H1 (cell line): ENCODE measurements around the gene EPHB1. TPM values are rescaled to one million over a fixed set of nuclear protein-coding genes. Genes with fewer than 3 reads are reported as not detected.

Experiments
- CTCF ChIA-PET: fragments of 300-600 bp; sonication (Branson Sonifier 250); formaldehyde crosslinking; loops from one replicate; lab custom pipeline; 2021; ENCODE audit not compliant: partially characterized antibody; lab: Charles Lee
- POLR2A ChIA-PET: fragments of 300-600 bp; sonication (Branson Sonifier 250); formaldehyde crosslinking; loops from one replicate; lab custom pipeline; 2021; ENCODE audit warnings: inconsistent platforms; ENCODE audit not compliant: partially characterized antibody; lab: Charles Lee
- DNase-seq, 2 experiments: peaks; one replicate each; pipeline versions ENCODE4 v3.0.0 to v3.0.0-alpha.2; 2010 to 2022; ENCODE audit warnings: low spot score in 2 of 2, low read depth in 1 of 2, mixed read lengths in 1 of 2
- FAIRE-seq: peaks from 2 replicates; lab custom pipeline; 2011; peaks lifted over from hg19 to GRCh38; lab: Jason Lieb, UNC
- H2AFZ ChIP-seq: 2 replicates; pipeline ENCODE4 v1.8.1; 2012; ENCODE audit warnings: low read length, inconsistent platforms
- H2AK5ac ChIP-seq: 2 replicates; pipeline ENCODE4 v1.6.1; 2013; ENCODE audit warnings: low read depth, low read length
- H2BK120ac ChIP-seq: replicated peaks from 2 replicates; pipeline ENCODE3; 2013; ENCODE audit warnings: low read depth, low read length, inconsistent platforms
- H2BK12ac ChIP-seq: 2 replicates; pipeline ENCODE4 v1.6.1; 2013; ENCODE audit warnings: low read depth, low read length
- H2BK15ac ChIP-seq: 2 replicates; pipeline ENCODE4 v1.6.1; 2013; ENCODE audit warnings: low read length
- H2BK20ac ChIP-seq: 2 replicates; pipeline ENCODE4 v1.6.1; 2013; ENCODE audit warnings: low read length
- H2BK5ac ChIP-seq: 2 replicates; pipeline ENCODE4 v1.6.1; 2013; ENCODE audit warnings: low read depth, low read length
- H3K14ac ChIP-seq: 2 replicates; pipeline ENCODE4 v1.6.1; 2013; ENCODE audit warnings: inconsistent platforms; ENCODE audit not compliant: insufficient read length
- H3K18ac ChIP-seq: 2 replicates; pipeline ENCODE4 v1.6.1; 2013; ENCODE audit warnings: low read length; ENCODE audit errors: extremely low read depth
- H3K23ac ChIP-seq: 2 replicates; pipeline ENCODE4 v1.6.1; 2013; ENCODE audit warnings: inconsistent platforms; ENCODE audit not compliant: insufficient read length
- H3K23me2 ChIP-seq: 2 replicates; pipeline ENCODE4 v1.6.1; 2013; ENCODE audit warnings: low read depth, low read length
- H3K27ac ChIP-seq: 2 replicates; pipeline ENCODE4 v1.6.1; 2011; ENCODE audit warnings: low read depth, low read length, inconsistent platforms
- H3K27me3 ChIP-seq, 4 experiments: replicated peaks in 1 of 4; 1 replicate in 1 of 4; 2 replicates in 3 of 4; pipeline versions ENCODE4 v1.6.1 to v1.8.1; 2011 to 2013; ENCODE audit warnings: low read length in 3 of 4, mild to moderate bottlenecking in 3 of 4, inconsistent platforms in 2 of 4, mixed read lengths in 2 of 4, moderate library complexity in 1 of 4; ENCODE audit not compliant: control insufficient read depth in 3 of 4, insufficient read depth in 3 of 4; ENCODE audit errors: extremely low read depth in 1 of 4
- H3K36me3 ChIP-seq, 4 experiments: 2 replicates each; pipeline versions ENCODE4 v1.6.1 to v1.8.1; 2011 to 2013; ENCODE audit warnings: mild to moderate bottlenecking in 4 of 4, low read length in 3 of 4, moderate library complexity in 2 of 4, control low read depth in 1 of 4, inconsistent platforms in 1 of 4; ENCODE audit not compliant: insufficient read depth in 4 of 4, control insufficient read depth in 2 of 4
- H3K4ac ChIP-seq: replicated peaks from 2 replicates; pipeline ENCODE3; 2013; ENCODE audit warnings: low read length, low read depth, mixed read lengths, inconsistent platforms; ENCODE audit not compliant: insufficient read length
- H3K4me1 ChIP-seq, 4 experiments: replicated peaks in 1 of 4; 1 replicate in 1 of 4; 2 replicates in 3 of 4; pipeline versions ENCODE4 v1.6.1 to v1.8.1; 2011 to 2013; ENCODE audit warnings: low read length in 3 of 4, inconsistent platforms in 2 of 4, mixed read lengths in 1 of 4; ENCODE audit not compliant: insufficient read depth in 4 of 4, control insufficient read depth in 3 of 4
- H3K4me2 ChIP-seq, 2 experiments: 2 replicates each; pipeline versions ENCODE4 v1.6.1 to v1.8.1; 2011 to 2013; ENCODE audit warnings: low read depth in 2 of 2, low read length in 2 of 2, control low read depth in 1 of 2, inconsistent platforms in 1 of 2, mild to moderate bottlenecking in 1 of 2; ENCODE audit not compliant: insufficient read depth in 1 of 2
- H3K4me3 ChIP-seq, 4 experiments: fragments of 200-600, 300-600 bp in 1 of 4; sonication (generic), shearing (Covaris generic), sonication (Bioruptor Twin) in 1 of 4; 2 replicates each; pipeline versions ENCODE4 v1.5.1 to v1.8.1; 2011 to 2016; ENCODE audit warnings: low read length in 4 of 4, low read depth in 3 of 4, control low read depth in 2 of 4, inconsistent platforms in 2 of 4, mild to moderate bottlenecking in 2 of 4, mixed read lengths in 1 of 4, moderate library complexity in 1 of 4; ENCODE audit not compliant: insufficient read depth in 2 of 4; ENCODE audit errors: extremely low read depth in 1 of 4
- H3K56ac ChIP-seq: replicated peaks from 2 replicates; pipeline ENCODE3; 2013; ENCODE audit warnings: low read depth, mild to moderate bottlenecking, mixed read lengths, low read length, inconsistent platforms; ENCODE audit not compliant: insufficient read length
- H3K79me1 ChIP-seq: 2 replicates; pipeline ENCODE4 v1.6.1; 2013; ENCODE audit warnings: low read depth, low read length, control low read depth
- H3K79me2 ChIP-seq, 2 experiments: 2 replicates each; pipeline versions ENCODE4 v1.6.1 to v1.8.1; 2012 to 2013; ENCODE audit warnings: low read length in 2 of 2, mild to moderate bottlenecking in 2 of 2, inconsistent platforms in 1 of 2; ENCODE audit not compliant: insufficient read depth in 2 of 2, control insufficient read depth in 1 of 2
- H3K9ac ChIP-seq, 4 experiments: replicated peaks in 1 of 4; 1 replicate in 1 of 4; 2 replicates in 3 of 4; pipeline versions ENCODE4 v1.6.1 to v1.8.1; 2011 to 2013; ENCODE audit warnings: low read depth in 3 of 4, low read length in 3 of 4, control low read depth in 2 of 4, mild to moderate bottlenecking in 2 of 4, moderate library complexity in 2 of 4, inconsistent platforms in 1 of 4; ENCODE audit errors: extremely low read depth in 1 of 4
- H3K9me3 ChIP-seq, 2 experiments: 2 replicates each; pipeline versions ENCODE4 v1.6.1 to v1.8.1; 2012 to 2013; ENCODE audit warnings: mild to moderate bottlenecking in 2 of 2, moderate library complexity in 2 of 2, control low read depth in 1 of 2, inconsistent platforms in 1 of 2, low read depth in 1 of 2, low read length in 1 of 2, mixed read lengths in 1 of 2; ENCODE audit not compliant: insufficient read depth in 2 of 2
- H4K20me1 ChIP-seq, 2 experiments: replicated peaks in 1 of 2; 2 replicates each; pipeline versions ENCODE3 to v1.8.1; 2011 to 2013; ENCODE audit warnings: inconsistent platforms in 2 of 2, low read length in 2 of 2, mild to moderate bottlenecking in 1 of 2; ENCODE audit not compliant: insufficient read depth in 2 of 2, control insufficient read depth in 1 of 2
- H4K5ac ChIP-seq: 2 replicates; pipeline ENCODE4 v1.6.1; 2013; ENCODE audit warnings: low read length, low read depth, mixed read lengths, inconsistent platforms; ENCODE audit not compliant: insufficient read length
- H4K8ac ChIP-seq: 2 replicates; pipeline ENCODE4 v1.8.0; 2013; ENCODE audit warnings: mild to moderate bottlenecking, moderate library complexity, low read length, inconsistent platforms; ENCODE audit not compliant: insufficient read depth; ENCODE audit errors: extremely low read depth
- H4K91ac ChIP-seq: replicated peaks from 2 replicates; pipeline ENCODE3; 2013; ENCODE audit warnings: low read length, mixed read lengths, inconsistent platforms; ENCODE audit not compliant: insufficient read length
- ASH2L ChIP-seq: fragments of 200-600, 300-600 bp; sonication (generic); IDR thresholded peaks from one replicate; pipeline ENCODE4 v1.7.1; 2017; ENCODE audit warnings: low read length
- CHD2 ChIP-seq: IDR thresholded peaks from 2 replicates; pipeline ENCODE4 v1.6.1; 2012; ENCODE audit warnings: low read length, improper control_type of control experiment
- KDM1A ChIP-seq: fragments of 200-600, 300-600 bp; sonication (generic); IDR thresholded peaks from 2 replicates; pipeline ENCODE4 v1.7.1; 2016; ENCODE audit warnings: mild to moderate bottlenecking, low read length, borderline replicate concordance
- RAD21 ChIP-seq, 2 experiments: IDR thresholded peaks in 1 of 2; conservative IDR thresholded peaks in 1 of 2; 2 replicates each; pipeline ENCODE4 v1.6.1; 2011; ENCODE audit warnings: low read depth in 2 of 2, low read length in 2 of 2, improper control_type of control experiment in 1 of 2, inconsistent platforms in 1 of 2, mild to moderate bottlenecking in 1 of 2, moderate library complexity in 1 of 2
- RFX5 ChIP-seq: IDR thresholded peaks from 2 replicates; pipeline ENCODE4 v1.6.1; 2011; ENCODE audit warnings: low read depth, low read length, improper control_type of control experiment, borderline replicate concordance
- SIN3A ChIP-seq, 2 experiments: IDR thresholded peaks in 1 of 2; conservative IDR thresholded peaks in 1 of 2; 2 replicates each; pipeline ENCODE4 v1.6.1; 2011 to 2012; ENCODE audit warnings: low read length in 2 of 2, improper control_type of control experiment in 1 of 2, low read depth in 1 of 2, mild to moderate bottlenecking in 1 of 2
- SP1 ChIP-seq: IDR thresholded peaks from 2 replicates; pipeline ENCODE4 v1.6.1; 2011; ENCODE audit warnings: low read depth, low read length
- SP4 ChIP-seq: IDR thresholded peaks from 2 replicates; pipeline ENCODE4 v1.6.1; 2012; ENCODE audit warnings: low read length, inconsistent platforms
- WGBS, 2 experiments: shearing (Covaris generic) in 1 of 2; methylation state at CpG; one replicate each; pipeline versions ENCODE4 v1.1.6 to v1.1.7; 2013 to 2015; ENCODE audit warnings: low lambda C conversion rate in 2 of 2, mixed read lengths in 2 of 2, inconsistent platforms in 1 of 2, low coverage in 1 of 2, missing lambda C conversion rate in 1 of 2; ENCODE audit not compliant: insufficient replicate concordance in 2 of 2, insufficient coverage in 1 of 2, insufficient read length in 1 of 2; ENCODE audit errors: extremely low coverage in 1 of 2, missing lambda C conversion rate in 1 of 2; 5-methylcytosine and 5-hydroxymethylcytosine counted together
- polyA plus RNA-seq, 7 experiments: library from polyadenylated mRNA; depleted of rRNA in 3 of 7; stranded (reverse) in 5 of 7; unstranded in 2 of 7; fragments of >200 nt in 5 of 7; fragments of 200-250 nt in 2 of 7; gene quantifications; 1 replicate in 5 of 7; 2 replicates in 1 of 7; 4 replicates in 1 of 7; pipeline versions ENCODE4 v1.2.1 to v1.2.3, GENCODE V29; 2011 to 2013; ENCODE audit warnings: missing spikeins in 2 of 7, mixed read lengths in 2 of 7
- total RNA-seq: library from RNA; stranded (reverse); fragmentation: NEBNext Ultra II Directional; extraction: Animal tissue kit (Norgen Biotek cat#: 25700); gene quantifications from 2 replicates; pipeline ENCODE4 v1.2.1, GENCODE V29; 2021

Gene EPHB1
- total and polyA plus RNA-seq, 2 of the 8 experiments (the other 6 are each of a cell fraction or from before 2014, with no cell fraction given): 3.5 to 5.9 TPM

DNA sequence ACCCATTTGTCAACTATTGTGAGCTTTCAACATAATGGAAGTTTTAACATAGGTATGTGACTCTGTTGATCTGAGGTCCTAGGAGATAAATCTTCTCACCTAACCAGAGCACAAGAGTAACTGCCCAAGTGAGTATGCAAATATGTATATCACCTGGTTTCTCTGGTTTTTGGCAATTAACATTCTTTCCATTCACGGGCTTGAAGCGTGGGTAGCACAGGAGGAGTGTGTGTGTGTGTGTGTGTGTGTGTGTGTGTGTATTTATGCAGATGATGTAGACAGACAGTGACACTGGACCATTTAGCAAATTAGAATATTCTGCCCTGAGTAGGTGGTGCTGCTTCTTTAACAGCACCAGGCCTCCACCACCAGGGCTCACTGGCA is 15.0 kb downstream of the EPHB1 start:
- Histone ChIP-seq H3K79me2 (no peaks in the 10 kb centered on the region), H2AFZ (no peak overlapping the region), H3K23ac (no peak overlapping the region), H2BK12ac (no peak overlapping the region; the same call in 1 of the 2 replicates), H3K9me3 (no peaks in the 10 kb centered on the region), H2AK5ac (no peak overlapping the region; the same call in 1 of the 2 replicates), H3K9ac (no peak overlapping the region), H4K20me1 (no peaks in the 10 kb centered on the region), H3K4me1 (peaks cover 7 to 18% (median 12%) of the 10 kb centered on the region in 4 experiments; a peak in 6 of 7 replicates), H2BK15ac (no peak overlapping the region), H3K27me3 (no peaks in the 10 kb centered on the region), H3K4me3 (no peak overlapping the region), H2BK5ac (no peak overlapping the region), H2BK20ac (no peak overlapping the region), H4K5ac (no peak overlapping the region), H3K27ac (no peak overlapping the region), H3K18ac (no peak overlapping the region), H3K23me2 (peaks cover 2% of the 10 kb centered on the region; the same call in 1 of the 2 replicates), H3K4me2 (peak overlapping the region in 1 of 2 experiments; percentile 40; a peak in 1 of 4 replicates), H3K14ac (no peak overlapping the region), H3K79me1 (no peaks in the 10 kb centered on the region; the same call in 1 of the 2 replicates), H3K4ac (no peak overlapping the region), H3K36me3 (no peaks in the 10 kb centered on the region), H2BK120ac (no peak overlapping the region), H4K8ac (no peak overlapping the region), H4K91ac (no peak overlapping the region), H3K56ac (no peak overlapping the region)
- POLR2A ChIA-PET: interaction anchor here (1.2 to 1.6 kb wide), 3 partner anchors 10 to 15 kb away, joined by 3 to 7 read pairs (median 6); no protein-coding TSS in a partner anchor
- DNase-seq: no peak
- CTCF ChIA-PET: interaction anchor here (0.6 to 8.8 kb wide), 7 partner anchors 14 to 693 kb away, joined by 3 to 61 read pairs (median 4); partner anchors contain the start of gene EPHB1
- no peak for FAIRE-seq
- WGBS, 2 experiments: 69% methylated on average over 2 of the region's 2 CpGs; no CpG with 5 or more reads in 1 of the 2 experiments
- TF ChIP-seq SIN3A (conservative IDR thresholded peaks at IDR 0.05 in 1 of 2, IDR thresholded peaks at IDR 0.05 in 1 of 2; ENCODE audit: low read depth in 1 of 2, low read length in 2 of 2) (0 out of 4 replicates have a peak, but pooled peaks of 1 of the 2 experiments have one; percentile 3), RAD21 (IDR thresholded peaks at IDR 0.05 in 1 of 2, conservative IDR thresholded peaks at IDR 0.05 in 1 of 2; ENCODE audit: low read depth in 2 of 2, low read length in 2 of 2) (no peak), RFX5 (no peak), KDM1A (no peak), SP4 (no peak), SP1 (peak; percentile 76), CHD2 (no peak), ASH2L (no peak)
